GM21717 (cell line): ENCODE results near the gene PTPRR.
A peak's percentile ranks its signal among the peaks of the same experiment; 100 is the strongest.
"Not testable (repeated sequence)": the region's sequence is repeated elsewhere in the genome, so short reads cannot be mapped to it uniquely, and the experiment has no call there.

Source experiments
- ATAC-seq: cut with Tn5 transposase; IDR thresholded peaks from one replicate; pipeline ENCODE4 v1.9.1; 2021; ENCODE audit warnings: mild to moderate bottlenecking, moderate library complexity; ENCODE audit not compliant: unreplicated experiment

Gene PTPRR

GRCh38 chr12:70752327-70752726 is 168.2 kb downstream of the PTPRR start:
- no peak for ATAC-seq

- no peak for ATAC-seq
Observed at GRCh38 chr12:70749931-70750330, 170.6 kb downstream of the PTPRR start.

GRCh38 chr12:70748809-70749208 is 171.7 kb downstream of the PTPRR start:
- no peak for ATAC-seq

GRCh38 chr12:70747445-70748260 is 172.9 kb downstream of the PTPRR start:
- ATAC-seq, result no peak

GRCh38 chr12:70745048-70745447 is 175.5 kb downstream of the PTPRR start:
- ATAC-seq, result no peak

GRCh38 chr12:70744178-70744577 is 176.4 kb downstream of the PTPRR start:
- no peak for ATAC-seq

GRCh38 chr12:70741256-70741655 is 179.3 kb downstream of the PTPRR start:
- ATAC-seq, result no peak

GRCh38 chr12:70739756-70740155 is 180.8 kb downstream of the PTPRR start:
- no peak for ATAC-seq

- no peak for ATAC-seq
Observed at GRCh38 chr12:70736351-70737133, 184.0 kb downstream of the PTPRR start.

GRCh38 chr12:70735197-70735596 is 185.3 kb downstream of the PTPRR start:
- ATAC-seq, result not testable (repeated sequence)

- ATAC-seq, result peak; percentile 88
Observed at GRCh38 chr12:70733385-70733784, 187.2 kb downstream of the PTPRR start.

- no peak for ATAC-seq
Observed at GRCh38 chr12:70732287-70732686, 188.3 kb downstream of the PTPRR start.

- ATAC-seq, result no peak
Observed at GRCh38 chr12:70730675-70731180, 189.8 kb downstream of the PTPRR start.

GRCh38 chr12:70724444-70724843 is 196.1 kb downstream of the PTPRR start:
- ATAC-seq, result no peak

GRCh38 chr12:70722584-70723343 is 197.8 kb downstream of the PTPRR start:
- no peak for ATAC-seq

- ATAC-seq, result no peak
Observed at GRCh38 chr12:70721656-70722357, 198.7 kb downstream of the PTPRR start.

- no peak for ATAC-seq
Observed at GRCh38 chr12:70721216-70721615, 199.3 kb downstream of the PTPRR start.

- ATAC-seq, result no peak
Observed at GRCh38 chr12:70719672-70720420, 200.7 kb downstream of the PTPRR start.

GRCh38 chr12:70719071-70719470 is 201.5 kb downstream of the PTPRR start:
- ATAC-seq, result no peak

- ATAC-seq, result no peak
Observed at GRCh38 chr12:70711831-70712230, 208.7 kb downstream of the PTPRR start.
